ENCODE data around the gene MTHFS.
A peak's percentile ranks its signal among the peaks of the same experiment; 100 is the strongest.

The MTHFS gene

DNA sequence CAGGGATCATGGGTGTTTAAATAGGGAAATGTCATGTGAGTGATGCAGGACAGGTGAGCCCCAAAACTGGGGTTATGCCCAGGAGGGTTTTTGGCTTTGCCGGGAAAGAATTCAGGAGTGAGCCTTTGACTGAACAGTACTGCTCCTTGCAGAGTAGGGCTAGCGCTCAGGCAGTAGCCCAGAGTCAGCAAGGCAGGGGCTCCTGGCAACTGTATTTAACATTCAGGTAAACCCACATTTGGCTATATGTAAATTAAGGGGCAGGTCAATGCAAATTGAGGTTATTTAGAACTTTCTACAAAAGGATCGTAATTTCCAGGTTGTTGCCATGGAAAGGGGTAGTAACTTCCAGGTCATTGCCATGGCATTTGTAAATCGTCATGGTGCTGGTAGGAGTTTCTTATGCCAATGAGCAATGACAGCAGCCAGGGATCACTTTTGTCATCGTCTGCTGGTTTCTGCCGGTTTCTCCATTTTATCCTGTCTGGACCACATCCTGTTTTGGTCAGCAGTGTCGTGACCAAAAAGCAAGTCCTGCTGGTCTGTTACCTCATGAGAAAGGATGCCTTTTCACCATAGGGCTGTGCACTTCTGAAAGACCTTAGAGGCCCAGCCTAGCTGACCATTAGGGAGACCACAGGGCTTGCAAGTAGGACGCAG is 24.3 kb downstream of the MTHFS start:
- no peak for DNase-seq

- DNase-seq, result no peak
These were observed 28.3 kb downstream of the MTHFS start for GRCh38 chr15:79868554-79868953.

- DNase-seq, result no peak
These were observed 32.9 kb downstream of the MTHFS start for GRCh38 chr15:79863886-79864285.

GRCh38 chr15:79862191-79862590 is 34.6 kb downstream of the MTHFS start:
- no peak for DNase-seq

- DNase-seq, result no peak
These were observed 36.2 kb downstream of the MTHFS start for GRCh38 chr15:79860661-79861060.

DNA sequence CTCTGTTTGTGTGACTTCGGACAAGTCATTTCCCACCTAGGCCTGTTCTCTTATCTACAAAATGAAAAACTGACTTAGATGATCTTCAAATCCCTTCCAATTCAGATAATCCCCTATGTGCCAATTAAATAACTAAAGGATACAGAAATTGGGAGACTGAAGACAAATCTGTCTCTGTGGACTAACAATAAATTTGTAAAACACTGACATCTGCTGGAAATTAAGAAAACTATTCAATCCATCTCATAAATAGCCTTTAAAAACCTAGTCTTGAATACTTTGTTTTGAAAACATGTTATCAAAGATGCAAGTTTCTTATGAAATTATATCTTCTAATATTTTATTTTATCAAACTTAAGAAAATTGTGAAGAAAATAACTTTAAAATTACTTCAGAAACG is 38.3 kb downstream of the MTHFS start:
- DNase-seq, result no peak

DNA sequence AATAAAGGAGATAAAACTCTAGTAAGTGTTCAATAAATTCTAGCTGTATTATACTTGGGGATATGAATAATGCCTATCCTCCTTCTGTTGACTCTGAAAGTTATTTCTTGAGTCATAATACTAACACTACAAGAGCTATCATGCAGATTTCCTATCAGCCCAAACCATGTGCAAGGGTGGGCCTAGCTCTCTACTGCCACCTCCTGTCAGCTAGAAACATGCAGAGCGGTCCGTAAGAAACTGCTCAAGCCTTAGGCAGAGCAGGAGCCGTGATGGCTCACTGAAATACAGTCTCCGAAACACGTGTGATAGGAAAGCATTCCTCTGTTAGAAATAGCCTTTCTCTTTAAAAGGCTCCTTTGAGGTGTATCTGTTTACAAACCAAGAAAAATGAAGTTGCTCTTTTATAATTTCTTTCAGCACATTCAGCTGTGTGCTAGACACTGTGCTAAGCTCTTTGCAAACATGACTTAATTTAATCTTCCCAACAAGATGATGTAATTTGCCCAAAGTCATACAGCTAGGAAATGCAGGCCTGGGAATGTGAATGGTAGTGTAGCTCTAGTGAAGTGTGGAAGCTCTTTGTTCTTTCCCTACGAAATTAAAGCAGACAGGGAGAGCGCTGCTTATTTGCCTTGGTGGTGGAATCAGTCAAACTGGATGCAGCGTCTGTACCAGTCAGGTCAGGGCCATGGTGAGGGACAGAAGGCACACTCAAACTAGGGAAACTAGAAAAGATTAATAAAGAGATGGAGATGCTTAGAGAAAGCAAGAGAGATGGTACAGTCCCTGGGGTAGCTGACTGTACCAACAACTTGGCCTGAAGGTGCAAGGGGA is 43.1 kb downstream of the MTHFS start:
- DNase-seq, result peak; percentile 58

- DNase-seq, result peak; percentile 31
These were observed 47.0 kb downstream of the MTHFS start for GRCh38 chr15:79849789-79850188.

GRCh38 chr15:79846539-79846938 is 50.3 kb downstream of the MTHFS start:
- no peak for DNase-seq

- DNase-seq, result no peak
These were observed 52.6 kb downstream of the MTHFS start for GRCh38 chr15:79844221-79844620.

- no peak for DNase-seq
These were observed 59.0 kb downstream of the MTHFS start for GRCh38 chr15:79837846-79838245.

- DNase-seq, result peak; percentile 62
These were observed 62.3 kb downstream of the MTHFS start for GRCh38 chr15:79834495-79834894.

DNA sequence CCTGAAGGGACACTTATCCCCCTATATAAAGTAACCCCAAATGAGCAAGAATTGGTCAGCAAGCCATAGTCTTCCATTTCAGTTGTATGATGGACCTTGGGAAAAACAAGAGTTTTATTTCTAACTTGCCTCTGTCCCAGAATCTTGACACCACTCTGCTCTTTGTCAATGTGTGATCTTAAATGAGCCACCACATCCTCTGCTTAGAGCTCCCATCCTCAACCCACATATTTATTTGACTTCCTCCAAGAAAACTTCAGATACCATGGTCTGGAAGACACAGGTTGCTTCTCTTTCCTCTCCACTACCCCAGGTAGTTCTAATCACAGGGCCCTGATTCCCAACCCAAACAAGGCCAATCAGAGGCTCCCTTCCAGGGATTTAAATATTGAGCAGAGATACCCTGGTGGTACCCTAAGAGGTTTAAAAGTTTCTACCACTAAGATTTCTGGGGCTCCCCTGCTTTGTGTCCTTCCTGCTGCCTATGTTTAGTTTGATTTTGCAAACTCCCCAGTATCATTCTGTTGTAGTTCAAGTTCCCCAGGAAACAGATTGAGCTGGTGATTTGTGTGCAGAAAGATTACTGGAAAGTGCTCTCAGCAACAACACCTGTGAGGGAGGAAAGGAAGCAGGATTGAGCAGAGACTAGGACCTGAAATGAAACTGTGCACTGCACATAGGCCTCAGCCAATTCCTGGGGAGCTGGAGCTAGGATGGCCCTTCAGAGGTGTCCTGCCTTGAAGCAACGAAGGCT is 64.3 kb downstream of the MTHFS start:
- DNase-seq, result no peak

- DNase-seq, result no peak
These were observed 65.2 kb downstream of the MTHFS start for GRCh38 chr15:79831604-79832003.

DNA sequence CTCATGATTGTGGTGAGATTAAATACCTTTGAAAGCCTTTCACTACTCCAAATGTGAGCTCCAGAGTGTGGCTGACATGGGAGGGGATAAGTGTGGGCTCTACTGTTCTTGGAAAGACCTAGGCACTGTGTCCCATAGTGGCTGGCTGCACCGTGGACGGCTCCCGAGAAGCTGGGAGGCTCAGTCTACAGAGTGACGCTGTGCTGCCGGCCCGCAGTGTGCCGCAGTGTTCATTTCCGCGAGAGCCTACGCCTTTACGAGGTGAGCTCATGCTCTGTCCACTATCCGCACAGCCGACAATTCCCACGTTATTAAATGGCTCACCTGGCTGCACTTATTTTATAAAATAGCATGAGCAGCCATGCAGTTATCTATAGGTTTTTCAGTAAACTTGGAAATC is 66.9 kb downstream of the MTHFS start:
- DNase-seq, result no peak

DNA sequence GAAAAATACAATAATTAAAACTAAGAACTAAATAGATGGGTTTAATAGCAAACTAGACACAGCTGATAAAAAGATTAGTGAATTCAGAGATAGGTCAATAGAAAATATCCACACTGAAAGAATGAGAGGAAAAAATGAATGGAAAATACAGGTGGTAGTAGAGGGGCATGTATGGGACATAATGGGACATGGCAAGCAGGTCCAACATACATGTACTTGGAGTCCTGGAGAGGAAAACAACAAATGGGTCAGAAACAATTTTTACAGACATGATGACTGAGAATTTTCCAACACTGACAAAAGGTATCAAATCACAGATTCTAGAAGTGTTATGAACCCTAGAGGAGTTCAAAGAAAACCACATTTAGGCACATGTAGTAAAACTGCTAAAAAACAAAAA is 68.4 kb downstream of the MTHFS start:
- no peak for DNase-seq

DNA sequence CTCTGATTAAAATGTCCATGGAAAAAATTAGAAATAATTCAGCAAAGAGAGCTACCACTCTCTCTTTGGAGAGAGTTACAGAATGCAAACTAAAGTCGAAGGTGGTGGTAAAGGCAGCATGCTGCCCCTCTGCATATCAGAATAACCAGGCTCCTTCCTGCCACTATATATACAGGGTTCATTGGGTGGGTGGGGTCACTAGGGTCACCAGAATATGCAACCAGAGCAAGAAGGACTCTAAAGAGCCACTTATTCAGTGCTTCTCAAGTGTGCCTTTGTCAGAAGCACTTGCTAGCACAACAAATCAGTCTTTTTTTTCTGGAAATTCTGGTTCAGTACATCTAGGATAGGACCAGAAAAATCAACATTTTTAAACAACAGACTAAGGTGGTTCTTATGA is 70.0 kb downstream of the MTHFS start:
- no peak for DNase-seq

DNA sequence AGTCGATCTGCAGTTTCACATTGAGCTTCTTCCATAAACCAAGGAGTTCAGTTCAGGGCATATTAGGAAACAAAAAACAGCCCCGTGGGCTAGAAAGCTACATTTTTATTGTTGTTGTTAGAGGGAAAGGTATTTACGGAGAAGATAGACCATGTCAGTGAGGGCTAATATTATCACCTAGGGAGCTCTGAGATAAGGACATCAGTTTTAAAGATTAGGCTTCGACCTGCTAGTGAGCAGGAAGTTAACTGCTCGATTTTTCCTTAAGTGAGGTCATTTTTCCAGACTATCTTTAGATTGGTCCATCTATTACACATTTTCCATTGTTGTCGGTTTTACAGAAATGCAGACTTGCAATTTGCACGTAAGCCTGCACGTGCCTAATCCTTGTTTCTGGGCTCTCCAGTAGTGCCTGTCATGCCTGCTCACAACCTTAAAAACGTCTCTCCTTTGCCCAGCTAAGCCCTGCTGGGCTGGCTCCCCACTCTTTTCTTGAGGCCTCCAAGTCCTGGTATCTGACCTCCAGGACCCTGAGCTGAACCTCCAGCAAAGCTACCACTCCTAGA is 72.6 kb downstream of the MTHFS start:
- no peak for DNase-seq

DNA sequence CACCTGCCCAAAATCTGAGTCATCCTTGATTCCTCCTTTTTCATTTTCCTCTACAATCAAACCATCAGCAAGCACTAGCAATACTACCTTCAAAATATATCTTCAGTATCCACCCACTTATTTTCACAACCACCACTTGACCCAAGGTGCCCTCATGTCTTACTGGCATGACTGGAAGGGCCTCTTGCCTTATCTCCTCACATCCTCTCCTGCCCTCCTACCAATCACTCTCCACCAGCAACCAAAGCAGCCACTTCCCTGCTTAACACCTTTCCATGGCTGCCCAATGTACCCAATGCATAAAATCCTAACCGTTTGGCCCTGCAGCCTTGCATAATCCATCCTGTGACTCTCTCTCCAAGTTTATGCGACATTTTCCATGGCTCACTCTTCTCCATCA is 76.0 kb downstream of the MTHFS start:
- DNase-seq, result no peak

DNA sequence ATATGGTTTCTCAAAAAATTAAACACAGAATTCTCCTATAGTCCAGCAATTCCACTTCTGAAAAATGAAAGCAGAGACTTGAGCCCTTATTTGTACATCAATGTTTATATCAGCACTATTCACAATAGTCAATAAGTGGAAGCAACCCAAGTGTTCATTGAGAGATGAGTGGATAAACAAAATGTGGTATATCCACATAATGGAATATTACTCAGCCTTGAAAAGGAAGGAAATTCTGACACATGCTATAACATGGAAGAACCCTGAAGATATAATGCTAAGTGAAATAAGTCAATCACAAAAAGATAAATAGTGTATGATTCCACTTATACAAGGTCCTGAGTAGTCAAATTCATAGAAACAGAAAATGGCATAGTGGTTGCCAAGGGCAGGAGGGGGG is 76.6 kb downstream of the MTHFS start:
- no peak for DNase-seq

- no peak for DNase-seq
These were observed 80.2 kb downstream of the MTHFS start for GRCh38 chr15:79816571-79816970.

DNA sequence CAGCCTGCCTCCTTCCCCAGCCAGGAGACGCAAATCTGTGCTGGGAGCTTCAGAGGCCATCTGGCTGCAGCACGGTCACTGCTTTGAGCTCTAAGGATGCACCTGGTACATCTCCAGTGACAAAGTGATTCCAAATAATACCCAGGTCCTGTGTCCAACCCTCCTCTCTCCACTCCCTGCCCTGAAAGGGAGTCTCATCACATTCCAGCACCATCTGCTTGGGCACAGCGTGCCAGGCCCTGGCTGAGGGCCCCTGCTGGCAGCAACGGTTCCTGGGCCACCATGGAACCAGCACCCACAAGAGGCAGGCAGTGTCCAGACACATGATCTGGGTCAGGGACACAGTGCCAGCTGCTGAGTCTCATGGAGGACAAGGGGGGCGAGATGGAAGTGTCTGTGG is 81.3 kb downstream of the MTHFS start:
- no peak for DNase-seq

DNA sequence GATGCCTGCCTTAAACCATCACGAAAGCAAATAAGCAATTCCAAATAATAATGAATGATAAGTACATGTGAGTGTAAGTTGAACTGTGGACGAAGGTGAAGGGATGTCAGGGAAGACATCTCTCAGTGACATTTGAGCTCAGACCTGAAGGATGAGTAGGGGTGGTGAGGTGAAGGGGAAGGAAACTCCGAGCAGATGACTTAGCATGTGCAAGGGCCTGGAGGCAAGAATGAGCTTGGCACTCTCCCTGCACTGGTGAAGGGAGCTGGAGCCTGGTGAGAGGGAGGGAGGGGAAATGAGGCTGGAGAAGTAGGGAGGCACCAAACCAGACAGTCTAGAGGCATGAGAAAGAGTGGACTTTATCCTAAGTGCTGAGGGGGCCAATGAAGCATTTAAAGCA is 84.3 kb downstream of the MTHFS start:
- no peak for DNase-seq

Data from COR-L47 (cell line).